Measurements from ENCODE around the gene KRT13. TPM values are rescaled to one million over a fixed set of nuclear protein-coding genes. Genes with fewer than 3 reads are reported as not detected.
A peak's percentile ranks its signal among the peaks of the same experiment; 100 is the strongest.

Gene KRT13
- total RNA-seq, 1 experiment from 2014 or later = 1.4 TPM

DNA sequence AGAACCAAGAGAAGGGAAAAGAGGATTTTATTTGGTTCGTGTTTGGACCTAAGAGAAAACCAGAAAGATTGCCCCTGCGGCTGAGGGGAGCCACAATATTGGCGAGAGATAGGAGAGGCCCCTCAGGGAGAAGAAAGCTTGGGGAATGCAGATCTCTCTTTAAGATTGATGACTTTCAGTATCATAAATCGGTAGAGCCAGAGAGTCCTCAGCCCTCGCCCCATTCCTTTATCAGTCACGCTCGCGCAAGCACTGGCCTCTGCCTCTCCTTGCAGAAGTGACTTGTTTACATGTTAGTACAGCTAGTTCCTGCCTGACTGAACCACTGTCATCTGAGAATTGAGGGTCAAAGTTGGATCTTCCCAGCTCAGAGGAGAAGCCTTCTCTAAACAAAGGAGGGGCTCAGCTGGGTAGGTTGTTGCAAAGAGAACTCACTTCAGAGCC lies 44.2 kb upstream of the KRT13 start:
- H2AFZ ChIP-seq (ENCODE audit: low read length) = peak overlapping the region; percentile 35; the same call in 1 of the 2 replicates
- peak overlapping the region; percentile 66 for H3K4me2 ChIP-seq (ENCODE audit: low read length)
- H3F3A ChIP-seq (ENCODE audit: low read length, unreplicated experiment) = no peaks in the 10 kb centered on the region
- intact Hi-C loops (cut with micrococcal nuclease) = loop anchor here (1.0 to 10.0 kb wide), 5 partner anchors 99 to 745 kb away; no protein-coding TSS in a partner anchor
- no peaks in the 10 kb centered on the region for H3K27me3 ChIP-seq (ENCODE audit: low read length)
- TF ChIP-seq CTCF (conservative IDR thresholded peaks at IDR 0.05; ENCODE audit: low read depth, low read length) (no peak), EZH2 (IDR thresholded peaks at IDR 0.05; ENCODE audit: low read length, unreplicated experiment) (no peak), EZH2phosphoT487 (IDR thresholded peaks at IDR 0.05; ENCODE audit: borderline replicate concordance, low read length) (no peak)
- no peaks in the 10 kb centered on the region for H3K36me3 ChIP-seq (ENCODE audit: low read depth, low read length)
- H3K9me3 ChIP-seq (ENCODE audit: low read length) = no peaks in the 10 kb centered on the region
- ATAC-seq = 0 out of 2 replicates have a peak, but pooled peaks have one; percentile 1
- no peaks in the 10 kb centered on the region for H4K20me1 ChIP-seq (ENCODE audit: low read length)
- H3K4me3 ChIP-seq (ENCODE audit: low read length) = peak overlapping the region; percentile 47; the same call in 1 of the 2 replicates
- peak; percentile 61 for DNase-seq
- peaks cover 45% of the 10 kb centered on the region for H3K4me1 ChIP-seq (ENCODE audit: insufficient read depth, low read length)
- ChIA-PET CTCF (interaction anchor here (0.6 to 2.7 kb wide), 16 partner anchors 14 to 746 kb away, joined by 3 to 38 read pairs (median 5); partner anchors contain the start of genes EIF1 and KRT19), POLR2A (ENCODE audit: unreplicated experiment) (interaction anchor here (0.5 to 2.1 kb wide), 4 partner anchors 21 to 143 kb away, joined by 3 to 30 read pairs (median 14); partner anchors contain the start of genes KRT15 and KRT19)
- H3K9me2 ChIP-seq (replicated peaks; ENCODE audit: low read length) = no peaks in the 10 kb centered on the region
- no TSS peak for BruUV-seq (replicated peaks)
- peak overlapping the region; percentile 91 for H3K9ac ChIP-seq (ENCODE audit: low read length)
- peak overlapping the region; percentile 98 for H3K27ac ChIP-seq (ENCODE audit: low read length)
- no peaks in the 10 kb centered on the region for H3K79me2 ChIP-seq (ENCODE audit: low read length)

DNA sequence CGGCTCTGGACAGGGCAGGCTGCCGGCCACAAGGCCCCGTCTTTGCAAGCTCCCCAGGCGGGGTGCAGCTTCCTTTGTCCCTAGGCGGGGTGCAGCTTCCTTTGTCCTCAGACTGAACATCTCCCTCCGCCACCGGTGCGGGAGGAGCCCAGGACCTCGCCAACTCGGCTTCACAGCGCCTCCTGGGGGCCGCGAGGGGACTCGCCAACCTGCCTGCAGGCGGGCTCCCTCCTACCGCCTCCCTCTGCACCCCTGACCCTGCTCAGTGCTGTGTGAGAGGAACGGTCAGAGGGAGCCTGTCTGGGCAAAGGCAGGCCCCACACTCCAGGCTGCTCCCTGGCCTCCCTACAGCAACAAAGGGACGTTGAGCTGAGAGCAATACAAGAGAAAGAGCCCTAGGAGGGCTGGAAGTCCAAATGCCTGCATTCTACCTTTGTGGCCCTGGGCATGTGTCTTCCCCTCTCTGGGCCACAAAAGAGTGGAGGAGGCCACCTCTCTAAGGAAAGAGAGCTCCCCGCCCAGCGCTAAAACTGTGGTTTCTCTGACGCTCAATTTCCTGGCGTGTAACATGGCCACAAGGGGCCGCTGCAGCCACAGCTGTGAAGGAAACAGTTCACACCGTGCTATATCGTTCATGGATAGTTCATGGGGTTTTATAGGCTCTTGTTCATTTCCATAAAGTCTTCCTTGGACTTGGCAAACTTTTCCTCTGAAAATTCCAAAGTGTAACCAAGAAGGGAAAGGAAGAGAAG lies 43.6 kb upstream of the KRT13 start:
- ChIA-PET CTCF (interaction anchor here (0.6 to 2.7 kb wide), 25 partner anchors 13 to 745 kb away, joined by 3 to 38 read pairs (median 5); partner anchors contain the start of genes EIF1, KRT15 and KRT19), POLR2A (ENCODE audit: unreplicated experiment) (interaction anchor here (0.5 to 2.1 kb wide), 7 partner anchors 21 to 692 kb away, joined by 3 to 30 read pairs (median 4); partner anchors contain the start of genes KRT15 and KRT19)
- peak overlapping the region; percentile 98 for H3K27ac ChIP-seq (ENCODE audit: low read length)
- H3K9me2 ChIP-seq (replicated peaks; ENCODE audit: low read length) = no peaks in the 10 kb centered on the region
- BruUV-seq (replicated peaks) = no TSS peak
- H2AFZ ChIP-seq (ENCODE audit: low read length) = peak overlapping the region; percentile 35
- intact Hi-C loops (cut with micrococcal nuclease) = loop anchor here (1.0 to 10.0 kb wide), 8 partner anchors 19 to 744 kb away; no protein-coding TSS in a partner anchor
- no peaks in the 10 kb centered on the region for H3F3A ChIP-seq (ENCODE audit: low read length, unreplicated experiment)
- H4K20me1 ChIP-seq (ENCODE audit: low read length) = no peaks in the 10 kb centered on the region
- TF ChIP-seq EZH2 (IDR thresholded peaks at IDR 0.05; ENCODE audit: low read length, unreplicated experiment) (no peak), CTCF (conservative IDR thresholded peaks at IDR 0.05; ENCODE audit: low read depth, low read length) (peak; percentile 81)
- no peaks in the 10 kb centered on the region for H3K36me3 ChIP-seq (ENCODE audit: low read depth, low read length)
- no peaks in the 10 kb centered on the region for H3K27me3 ChIP-seq (ENCODE audit: low read length)
- no peaks in the 10 kb centered on the region for H3K79me2 ChIP-seq (ENCODE audit: low read length)
- peak overlapping the region; percentile 91 for H3K9ac ChIP-seq (ENCODE audit: low read length)
- H3K4me3 ChIP-seq (ENCODE audit: low read length) = peak overlapping the region; percentile 50; the same call in 1 of the 2 replicates
- DNase-seq (peak; percentile 91), ATAC-seq (peak; percentile 59)
- H3K4me2 ChIP-seq (ENCODE audit: low read length) = peak overlapping the region; percentile 66
- no peaks in the 10 kb centered on the region for H3K9me3 ChIP-seq (ENCODE audit: low read length)
- peaks cover 50% of the 10 kb centered on the region for H3K4me1 ChIP-seq (ENCODE audit: insufficient read depth, low read length)

Data from PC-3 (cell line).